NCI-H524 treated with DMSO at 0.1 percent for 48 hours (cell line): ENCODE measurements around the gene AZGP1.
"Not testable (repeated sequence)": the region's sequence is repeated elsewhere in the genome, so short reads cannot be mapped to it uniquely, and the experiment has no call there.

Experiments
- DNase-seq: peaks from one replicate; lab custom pipeline; 2025; lab: John Stamatoyannopoulos, UW

The AZGP1 gene

GRCh38 chr7:99997545-99998137 lies 21.8 kb upstream of the AZGP1 start:
- no peak for DNase-seq

GRCh38 chr7:99996755-99997544 lies 21.1 kb upstream of the AZGP1 start:
- no peak for DNase-seq

GRCh38 chr7:99994819-99995218 lies 19.0 kb upstream of the AZGP1 start:
- DNase-seq: no peak

- DNase-seq: no peak
Observed at GRCh38 chr7:99992330-99993038, 16.7 kb upstream of the AZGP1 start.

GRCh38 chr7:99991543-99991942 lies 15.7 kb upstream of the AZGP1 start:
- not testable (repeated sequence) for DNase-seq

GRCh38 chr7:99990460-99990852 lies 14.6 kb upstream of the AZGP1 start:
- DNase-seq: no peak

- no peak for DNase-seq
Observed at GRCh38 chr7:99987846-99988245, 12.0 kb upstream of the AZGP1 start.

- not testable (repeated sequence) for DNase-seq
Observed at GRCh38 chr7:99987306-99987705, 11.5 kb upstream of the AZGP1 start.

- no peak for DNase-seq
Observed at GRCh38 chr7:99984593-99984992, 8.8 kb upstream of the AZGP1 start.

GRCh38 chr7:99981066-99981465 lies 5.2 kb upstream of the AZGP1 start:
- not testable (repeated sequence) for DNase-seq

- DNase-seq: not testable (repeated sequence)
Observed at GRCh38 chr7:99980448-99980872, 4.6 kb upstream of the AZGP1 start.

- not testable (repeated sequence) for DNase-seq
Observed at GRCh38 chr7:99979814-99980225, 4.0 kb upstream of the AZGP1 start.

GRCh38 chr7:99976626-99977025 lies 795 bp upstream of the AZGP1 start:
- no peak for DNase-seq

GRCh38 chr7:99974681-99975080 lies 1.1 kb downstream of the AZGP1 start:
- DNase-seq: no peak

- DNase-seq: not testable (repeated sequence)
Observed at GRCh38 chr7:99973817-99974216, 2.0 kb downstream of the AZGP1 start.

- DNase-seq: no peak
Observed at GRCh38 chr7:99971242-99971641, 4.6 kb downstream of the AZGP1 start.

GRCh38 chr7:99969813-99970212 lies 6.0 kb downstream of the AZGP1 start:
- not testable (repeated sequence) for DNase-seq

GRCh38 chr7:99969298-99969697 lies 6.5 kb downstream of the AZGP1 start:
- no peak for DNase-seq

GRCh38 chr7:99958564-99959227 lies 17.1 kb downstream of the AZGP1 start:
- no peak for DNase-seq

- no peak for DNase-seq
Observed at GRCh38 chr7:99955247-99955646, 20.6 kb downstream of the AZGP1 start.

GRCh38 chr7:99954643-99955042 lies 21.2 kb downstream of the AZGP1 start:
- not testable (repeated sequence) for DNase-seq

GRCh38 chr7:99953649-99954048 lies 22.2 kb downstream of the AZGP1 start:
- DNase-seq: no peak
